ENCODE data around the gene TMEM169. TPM values are rescaled to one million over a fixed set of nuclear protein-coding genes. Genes with fewer than 3 reads are reported as not detected.

TMEM169 gene
- total RNA-seq, 2 donors from 2014 or later, result 1.1 to 3.8 TPM

DNA sequence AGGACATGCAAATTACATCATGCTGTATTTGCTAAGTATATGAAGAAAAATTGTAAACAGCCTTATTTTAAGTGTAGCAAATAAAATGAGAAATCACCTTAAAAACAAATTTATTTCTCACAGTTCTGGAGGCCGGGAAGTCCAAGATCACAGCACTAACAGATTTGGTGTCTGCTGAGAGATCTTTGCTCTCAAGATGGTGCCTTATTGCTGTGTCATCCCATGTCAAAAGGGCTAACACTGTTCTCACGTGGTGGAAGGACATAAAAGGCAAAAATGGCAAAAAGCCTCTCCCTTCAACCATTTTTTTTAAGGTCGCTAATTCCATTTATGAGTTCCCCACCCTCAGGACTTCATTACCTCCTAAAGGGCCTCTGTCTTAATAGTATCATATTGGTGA, 39.5 kb downstream of the TMEM169 start:
- Histone ChIP-seq H3K36me3 (ENCODE audit: control insufficient read depth, insufficient read depth, low read length) (peaks cover 99% of the 10 kb centered on the region), H3K4me1 (ENCODE audit: control insufficient read depth, insufficient read depth, low read length) (no peaks in the 10 kb centered on the region), H3K4me3 (ENCODE audit: low read length) (no peak overlapping the region), H3K9ac (ENCODE audit: extremely low read depth, low read length, poor library complexity, severe bottlenecking) (no peak overlapping the region), H3K27me3 (ENCODE audit: control insufficient read depth, insufficient read depth, low read length, poor library complexity, severe bottlenecking) (no peaks in the 10 kb centered on the region), H3K27ac (ENCODE audit: low read depth, low read length) (no peak overlapping the region), H3K9me3 (ENCODE audit: control insufficient read depth, low read length) (no peaks in the 10 kb centered on the region)
- TF ChIP-seq, protein P1, sequence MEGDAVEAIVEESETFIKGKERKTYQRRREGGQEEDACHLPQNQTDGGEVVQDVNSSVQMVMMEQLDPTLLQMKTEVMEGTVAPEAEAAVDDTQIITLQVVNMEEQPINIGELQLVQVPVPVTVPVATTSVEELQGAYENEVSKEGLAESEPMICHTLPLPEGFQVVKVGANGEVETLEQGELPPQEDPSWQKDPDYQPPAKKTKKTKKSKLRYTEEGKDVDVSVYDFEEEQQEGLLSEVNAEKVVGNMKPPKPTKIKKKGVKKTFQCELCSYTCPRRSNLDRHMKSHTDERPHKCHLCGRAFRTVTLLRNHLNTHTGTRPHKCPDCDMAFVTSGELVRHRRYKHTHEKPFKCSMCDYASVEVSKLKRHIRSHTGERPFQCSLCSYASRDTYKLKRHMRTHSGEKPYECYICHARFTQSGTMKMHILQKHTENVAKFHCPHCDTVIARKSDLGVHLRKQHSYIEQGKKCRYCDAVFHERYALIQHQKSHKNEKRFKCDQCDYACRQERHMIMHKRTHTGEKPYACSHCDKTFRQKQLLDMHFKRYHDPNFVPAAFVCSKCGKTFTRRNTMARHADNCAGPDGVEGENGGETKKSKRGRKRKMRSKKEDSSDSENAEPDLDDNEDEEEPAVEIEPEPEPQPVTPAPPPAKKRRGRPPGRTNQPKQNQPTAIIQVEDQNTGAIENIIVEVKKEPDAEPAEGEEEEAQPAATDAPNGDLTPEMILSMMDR (conservative IDR thresholded peaks at IDR 0.05), result no peak
- Mint-ChIP-seq H3K4me1 (no peaks in the 10 kb centered on the region), H3K9me3 (no peaks in the 10 kb centered on the region), H3K27ac (peak overlapping the region; percentile 37), H3K36me3 (ENCODE audit: low read depth) (peaks cover 91% of the 10 kb centered on the region), H3K27me3 (ENCODE audit: insufficient read depth) (no peaks in the 10 kb centered on the region), H3K4me3 (no peak overlapping the region)
- DNase-seq, result no peak
- 95 to 100% methylated on average over 1 to 3 of the region's 3 CpGs for WGBS, 2 experiments (ENCODE audit: insufficient coverage in 1 of 2, insufficient read length in 1 of 2)

DNA sequence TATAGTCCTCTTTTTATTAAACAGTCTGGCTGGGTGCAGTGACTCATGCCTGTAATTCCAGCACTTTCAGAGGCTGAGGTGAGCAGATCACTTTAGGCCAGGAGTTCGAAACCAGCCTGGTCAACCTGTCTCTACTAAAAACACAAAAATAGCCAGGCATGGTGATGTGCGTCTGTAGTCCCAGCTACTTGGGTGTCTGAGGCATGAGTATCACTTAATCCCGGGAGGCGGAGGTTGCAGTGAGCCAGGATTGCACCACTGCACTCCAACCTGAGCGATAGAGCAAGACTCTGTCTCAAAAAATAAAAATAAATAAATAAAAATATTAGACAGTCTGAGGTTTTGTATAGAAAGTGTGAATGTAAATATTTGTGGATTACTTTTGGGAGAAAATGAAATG, 45.2 kb downstream of the TMEM169 start:
- TF ChIP-seq, protein P1 (conservative IDR thresholded peaks at IDR 0.05), result no peak
- H3K27me3 ChIP-seq (ENCODE audit: control insufficient read depth, insufficient read depth, low read length, poor library complexity, severe bottlenecking), result no peaks in the 10 kb centered on the region
- no peak for DNase-seq
- peaks cover 96% of the 10 kb centered on the region for H3K36me3 ChIP-seq (ENCODE audit: control insufficient read depth, insufficient read depth, low read length)
- Mint-ChIP-seq H3K27ac (no peak overlapping the region), H3K36me3 (ENCODE audit: low read depth) (peaks cover 79% of the 10 kb centered on the region), H3K9me3 (no peaks in the 10 kb centered on the region), H3K4me1 (no peaks in the 10 kb centered on the region), H3K27me3 (ENCODE audit: insufficient read depth) (no peaks in the 10 kb centered on the region), H3K4me3 (no peak overlapping the region)
- no peak overlapping the region for H3K27ac ChIP-seq (ENCODE audit: low read depth, low read length)
- H3K9me3 ChIP-seq (ENCODE audit: control insufficient read depth, low read length), result no peaks in the 10 kb centered on the region
- no peak overlapping the region for H3K4me3 ChIP-seq (ENCODE audit: low read length)
- peaks cover 4% of the 10 kb centered on the region for H3K4me1 ChIP-seq (ENCODE audit: control insufficient read depth, insufficient read depth, low read length)
- 93 to 94% methylated on average over 3 to 5 of the region's 5 CpGs for WGBS, 2 experiments (ENCODE audit: insufficient coverage in 1 of 2, insufficient read length in 1 of 2)
- no peak overlapping the region for H3K9ac ChIP-seq (ENCODE audit: extremely low read depth, low read length, poor library complexity, severe bottlenecking)

DNA sequence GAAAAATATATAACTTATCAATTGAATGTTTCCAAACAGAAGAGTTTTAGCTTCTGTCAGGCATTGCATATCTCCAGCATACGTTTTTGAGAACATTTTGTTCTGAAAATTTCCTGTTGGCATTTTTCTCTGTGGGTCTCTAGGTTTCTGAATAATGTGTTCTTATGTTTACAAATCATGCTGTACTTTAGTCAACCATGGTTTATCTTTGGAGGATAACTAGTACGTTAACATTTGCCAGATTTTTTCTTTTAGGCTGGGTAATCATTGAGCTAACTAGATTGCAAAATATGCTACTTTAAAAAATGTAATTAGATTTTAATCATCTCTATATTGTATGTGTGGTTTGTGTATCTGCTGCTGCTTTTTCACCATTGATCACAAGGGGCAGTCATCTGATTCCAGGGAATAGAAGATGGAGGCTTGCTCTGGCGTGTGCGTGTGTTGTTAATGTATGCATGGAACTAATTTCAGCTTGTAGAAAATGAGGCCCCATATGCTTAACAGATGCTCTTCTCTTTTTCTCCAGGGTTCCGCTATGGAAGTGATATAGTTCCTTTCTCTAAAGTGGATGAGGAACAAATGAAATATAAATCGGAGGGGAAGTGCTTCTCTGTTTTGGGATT, 48.7 kb downstream of the TMEM169 start:
- H3K27me3 ChIP-seq (ENCODE audit: control insufficient read depth, insufficient read depth, low read length, poor library complexity, severe bottlenecking), result no peaks in the 10 kb centered on the region
- 87 to 98% methylated on average over 3 to 6 of the region's 6 CpGs for WGBS, 2 experiments (ENCODE audit: insufficient coverage in 1 of 2, insufficient read length in 1 of 2)
- TF ChIP-seq, protein P1 (conservative IDR thresholded peaks at IDR 0.05), result peak; percentile 48
- Mint-ChIP-seq H3K36me3 (ENCODE audit: low read depth) (peaks cover 80% of the 10 kb centered on the region), H3K4me3 (no peak overlapping the region), H3K27ac (no peak overlapping the region), H3K4me1 (peaks cover 5% of the 10 kb centered on the region), H3K27me3 (ENCODE audit: insufficient read depth) (no peaks in the 10 kb centered on the region), H3K9me3 (no peaks in the 10 kb centered on the region)
- H3K27ac ChIP-seq (ENCODE audit: low read depth, low read length), result no peak overlapping the region
- H3K9me3 ChIP-seq (ENCODE audit: control insufficient read depth, low read length), result no peaks in the 10 kb centered on the region
- H3K9ac ChIP-seq (ENCODE audit: extremely low read depth, low read length, poor library complexity, severe bottlenecking), result no peak overlapping the region
- no peak for DNase-seq
- peaks cover 97% of the 10 kb centered on the region for H3K36me3 ChIP-seq (ENCODE audit: control insufficient read depth, insufficient read depth, low read length)
- peaks cover 4% of the 10 kb centered on the region for H3K4me1 ChIP-seq (ENCODE audit: control insufficient read depth, insufficient read depth, low read length)
- no peak overlapping the region for H3K4me3 ChIP-seq (ENCODE audit: low read length)

All from endodermal cell (in vitro differentiated cells).